Cardiac fibroblast (primary cell): ENCODE results near the gene TSPEAR.
A peak's percentile ranks its signal among the peaks of the same experiment; 100 is the strongest.
"Not testable (repeated sequence)": the region's sequence is repeated elsewhere in the genome, so short reads cannot be mapped to it uniquely, and the experiment has no call there.

Experiments used
- DNase-seq, 2 donors: peaks; one replicate each; pipeline versions ENCODE4 v3.0.0 to v3.0.0-alpha.2; 2010; ENCODE audit warnings: low read depth in 2 of 2
- H3K4me3 ChIP-seq, 2 donors: replicated peaks in 1 of 2; 1 replicate in 1 of 2; 2 replicates in 1 of 2; pipeline ENCODE4 v1.5.1; 2011; ENCODE audit warnings: low read depth in 2 of 2, low read length in 2 of 2, mild to moderate bottlenecking in 2 of 2, moderate library complexity in 1 of 2
- CTCF ChIP-seq: IDR thresholded peaks from one replicate; pipeline ENCODE4 v1.5.1; 2011; ENCODE audit warnings: low read depth, mild to moderate bottlenecking, low read length, inconsistent platforms

Gene TSPEAR

GRCh38 chr21:44595524-44595923, 115.8 kb downstream of the TSPEAR start:
- DNase-seq = no peak
- no peak overlapping the region for H3K4me3 ChIP-seq
- TF ChIP-seq CTCF = no peak

GRCh38 chr21:44594406-44594916, 116.9 kb downstream of the TSPEAR start:
- DNase-seq = no peak
- H3K4me3 ChIP-seq = no peak overlapping the region
- no peak for TF ChIP-seq CTCF

GRCh38 chr21:44593598-44594405, 117.6 kb downstream of the TSPEAR start:
- TF ChIP-seq CTCF = no peak
- DNase-seq = peak in 1 of 2 donors; percentile 5

GRCh38 chr21:44592446-44593311, 118.7 kb downstream of the TSPEAR start, which contains the start of gene KRTAP10-6:
Gene KRTAP10-6, minus strand, starts transcription at chr21:44592505. Its CDS starts 21 bp downstream, at chr21:44592484.
- no peak for DNase-seq
- no peak within 1 kb of the TSS for H3K4me3 ChIP-seq
- no peak for TF ChIP-seq CTCF

More at GRCh38 chr21:44593598-44594405, 117.6 kb downstream of the TSPEAR start:
- no peak overlapping the region for H3K4me3 ChIP-seq

- H3K4me3 ChIP-seq, DNase-seq: not testable (repeated sequence)
Observed at GRCh38 chr21:44591801-44592130, 119.6 kb downstream of the TSPEAR start.

- not testable (repeated sequence) for DNase-seq
Observed at GRCh38 chr21:44590897-44591800, 120.2 kb downstream of the TSPEAR start.

GRCh38 chr21:44590311-44590721, 121.1 kb downstream of the TSPEAR start:
- H3K4me3 ChIP-seq = no peak overlapping the region
- DNase-seq = no peak
- no peak for TF ChIP-seq CTCF

More at GRCh38 chr21:44590897-44591800, 120.2 kb downstream of the TSPEAR start:
- H3K4me3 ChIP-seq = not testable (repeated sequence)
